HCEC 1CT (cell line): Measurements from ENCODE around the gene ITSN1.
"Not testable (repeated sequence)": the region's sequence is repeated elsewhere in the genome, so short reads cannot be mapped to it uniquely, and the experiment has no call there.

Experiments
- DNase-seq: peaks from one replicate; pipeline ENCODE4 v3.0.0-alpha.2; 2017

ITSN1 gene

GRCh38 chr21:33844890-33845205, 202.5 kb downstream of the ITSN1 start:
- DNase-seq, result no peak

DNA sequence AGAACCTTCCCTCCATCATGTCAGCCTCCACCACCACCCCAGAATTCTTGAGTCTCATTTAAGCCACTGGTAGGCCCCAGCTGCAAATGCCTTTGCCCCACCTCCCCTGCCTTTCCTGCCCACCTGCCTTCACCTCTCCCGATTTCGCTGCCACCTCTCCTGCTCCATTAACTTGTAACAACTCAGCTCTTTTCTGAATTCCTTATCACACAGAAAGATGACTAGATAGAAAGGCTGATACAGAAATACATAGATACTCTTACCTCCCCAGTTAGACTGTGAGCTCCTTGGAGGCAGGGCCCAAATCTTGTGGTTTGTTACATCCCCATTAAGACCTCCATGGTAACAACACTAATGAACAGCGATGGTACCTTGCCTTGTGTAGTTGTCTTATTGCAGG, 203.8 kb downstream of the ITSN1 start:
- no peak for DNase-seq

DNA sequence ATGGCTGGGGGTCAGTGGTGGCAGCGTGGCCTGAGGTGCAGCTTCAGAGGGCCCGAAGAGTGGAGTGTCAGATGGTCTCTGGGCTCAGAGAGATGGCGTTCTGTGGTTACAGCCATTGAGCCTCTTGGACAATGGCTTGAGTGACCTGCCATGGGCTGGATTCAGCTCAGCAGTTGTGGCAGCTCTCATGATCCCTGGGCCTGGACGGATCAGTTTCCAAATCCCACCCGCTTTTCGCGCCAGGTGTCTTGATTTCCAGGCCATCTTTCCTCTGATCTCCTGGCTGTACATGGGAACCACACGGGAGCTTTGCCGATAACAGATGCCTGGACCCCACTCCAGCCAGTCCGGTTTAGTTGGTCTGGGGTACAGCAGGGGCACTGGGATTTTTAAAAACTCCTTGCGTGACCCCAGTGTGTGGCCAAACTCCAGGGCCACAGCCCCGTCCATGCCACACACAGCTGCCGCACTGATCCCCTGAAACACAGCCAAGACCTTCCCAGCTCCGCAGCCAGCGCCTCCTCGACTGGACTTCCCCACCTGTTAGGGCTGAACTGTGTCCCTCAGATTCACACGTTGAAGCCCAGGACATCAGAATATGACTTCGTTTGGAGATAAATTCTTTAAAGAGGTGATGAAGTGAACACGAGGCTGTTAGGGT, 205.4 kb downstream of the ITSN1 start:
- DNase-seq, result no peak

GRCh38 chr21:33848249-33848953, 206.1 kb downstream of the ITSN1 start:
- DNase-seq, result no peak

DNA sequence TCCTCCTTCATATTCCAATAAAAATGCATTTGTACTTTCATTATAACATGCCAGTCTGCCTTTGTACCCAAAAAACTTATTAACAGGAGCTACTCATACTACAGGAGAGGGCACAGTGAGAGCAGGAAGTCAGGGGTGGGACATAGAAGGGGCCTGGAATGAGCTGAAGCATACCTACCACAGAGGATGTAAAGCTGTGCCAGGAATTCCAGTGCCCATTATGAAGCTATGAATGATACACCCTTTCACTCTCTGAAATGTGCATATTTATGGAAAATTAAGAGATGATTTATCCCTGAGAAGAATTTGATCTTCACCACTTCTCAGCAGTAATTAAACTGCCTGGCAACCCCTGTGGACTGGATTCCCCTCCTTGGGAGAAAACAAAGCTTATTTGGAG, 207.5 kb downstream of the ITSN1 start:
- no peak for DNase-seq

DNA sequence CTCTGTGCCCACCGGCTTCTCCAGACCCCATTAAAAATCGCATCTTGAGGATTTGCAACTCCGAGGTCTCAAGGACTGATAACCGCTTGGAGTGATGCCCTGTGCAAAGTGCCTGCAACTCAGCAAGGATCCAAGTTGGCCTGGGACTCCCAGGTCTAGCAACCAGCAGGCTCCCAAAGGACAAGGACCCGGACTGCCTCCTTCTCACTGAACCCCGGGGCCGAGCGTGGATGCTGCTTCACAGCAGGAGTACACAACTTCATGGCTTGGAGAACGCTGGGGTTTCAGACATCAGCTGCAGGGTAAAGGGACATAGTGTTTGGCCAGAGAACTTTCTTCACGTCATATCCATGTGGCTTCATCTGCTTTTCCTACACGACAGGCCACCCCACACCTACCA, 208.1 kb downstream of the ITSN1 start:
- DNase-seq, result no peak

GRCh38 chr21:33850985-33851384, 208.7 kb downstream of the ITSN1 start:
- DNase-seq, result no peak

GRCh38 chr21:33852485-33852884, 210.2 kb downstream of the ITSN1 start:
- no peak for DNase-seq

DNA sequence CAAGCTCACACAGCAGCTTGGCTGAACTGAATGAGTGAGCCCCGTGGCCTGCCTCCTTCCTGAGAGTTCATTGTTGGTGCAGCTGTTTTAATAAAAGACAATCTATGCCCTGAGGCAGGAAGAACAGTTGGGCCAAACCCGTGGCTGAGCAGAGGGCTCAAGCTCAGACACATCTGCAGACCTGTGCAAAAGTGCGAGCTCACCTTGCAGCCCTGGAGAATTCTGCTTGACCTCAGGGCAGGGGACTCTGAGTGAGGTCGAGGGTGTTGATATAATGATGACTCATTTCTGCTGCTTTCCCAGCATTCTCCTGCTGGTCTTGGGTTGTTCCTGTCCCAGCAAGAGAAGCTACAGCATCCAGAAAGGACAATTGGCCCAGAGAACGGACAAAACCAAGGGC, 212.3 kb downstream of the ITSN1 start:
- no peak for DNase-seq

DNA sequence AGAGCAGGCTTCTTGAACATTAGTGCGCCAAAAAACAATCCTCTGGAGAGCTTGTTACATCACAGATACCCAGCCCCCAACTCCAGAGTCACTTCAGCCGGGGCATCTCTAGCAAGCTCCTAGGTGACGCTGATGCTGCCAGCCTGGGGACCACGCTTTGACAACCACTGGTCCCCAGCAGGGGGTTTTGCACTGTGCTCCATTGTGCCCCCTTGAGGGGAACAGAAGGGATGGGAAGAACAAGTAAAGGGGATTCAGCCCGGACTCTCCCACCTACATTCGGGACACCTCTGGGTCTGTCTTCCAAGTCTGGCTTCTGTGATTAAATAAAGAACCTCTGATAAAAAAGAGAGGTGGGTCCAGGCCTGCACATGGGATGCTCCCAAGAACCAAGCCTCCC, 212.9 kb downstream of the ITSN1 start:
- no peak for DNase-seq

- DNase-seq, result no peak
Observed at GRCh38 chr21:33856893-33857527, 214.7 kb downstream of the ITSN1 start.

DNA sequence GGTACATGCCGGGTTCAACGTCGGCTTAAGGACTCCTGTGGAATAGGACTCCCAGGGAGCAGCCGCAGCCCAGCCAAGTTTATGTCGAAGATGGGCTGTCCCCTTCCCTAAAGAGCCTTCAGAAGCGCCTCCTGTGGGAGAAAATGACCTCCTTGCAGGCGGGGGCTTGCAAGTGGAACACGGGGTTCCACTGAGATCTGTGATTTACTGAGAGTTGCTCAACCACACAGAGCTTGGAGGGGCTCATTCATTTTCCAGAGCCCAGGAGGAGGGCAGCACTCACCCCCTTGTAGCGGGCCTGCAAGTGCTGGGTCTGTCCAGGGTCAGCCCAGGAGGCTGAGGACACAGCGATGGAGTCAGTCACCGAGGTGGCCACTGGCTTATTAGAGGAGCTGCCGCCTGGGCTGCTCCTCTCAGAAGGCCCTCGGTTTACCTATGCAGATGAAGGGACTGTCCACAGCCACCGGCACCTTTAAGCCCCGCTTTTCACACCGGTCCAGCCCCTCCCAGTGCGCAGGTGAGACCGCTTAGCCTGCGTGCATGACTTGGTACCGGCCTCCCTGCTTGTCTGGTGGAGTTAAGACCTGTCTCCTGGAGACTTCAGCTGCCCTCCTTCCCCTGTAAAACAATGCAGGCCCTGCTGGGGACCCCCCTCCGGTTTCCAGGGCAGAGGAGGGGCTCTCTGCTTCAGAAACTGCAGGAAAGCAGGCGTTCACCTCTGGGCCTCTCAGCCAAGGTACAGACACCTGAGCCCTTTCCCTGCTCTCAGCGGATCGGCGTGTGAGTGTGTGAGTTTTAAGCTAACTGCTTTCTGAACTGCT, 215.8 kb downstream of the ITSN1 start:
- DNase-seq, result no peak

- no peak for DNase-seq
Observed at GRCh38 chr21:33858667-33859372, 216.5 kb downstream of the ITSN1 start.

- DNase-seq, result no peak
Observed at GRCh38 chr21:33859373-33860102, 217.2 kb downstream of the ITSN1 start.

- DNase-seq, result no peak
Observed at GRCh38 chr21:33860332-33860879, 218.1 kb downstream of the ITSN1 start.

GRCh38 chr21:33861125-33861524, 218.8 kb downstream of the ITSN1 start:
- no peak for DNase-seq

DNA sequence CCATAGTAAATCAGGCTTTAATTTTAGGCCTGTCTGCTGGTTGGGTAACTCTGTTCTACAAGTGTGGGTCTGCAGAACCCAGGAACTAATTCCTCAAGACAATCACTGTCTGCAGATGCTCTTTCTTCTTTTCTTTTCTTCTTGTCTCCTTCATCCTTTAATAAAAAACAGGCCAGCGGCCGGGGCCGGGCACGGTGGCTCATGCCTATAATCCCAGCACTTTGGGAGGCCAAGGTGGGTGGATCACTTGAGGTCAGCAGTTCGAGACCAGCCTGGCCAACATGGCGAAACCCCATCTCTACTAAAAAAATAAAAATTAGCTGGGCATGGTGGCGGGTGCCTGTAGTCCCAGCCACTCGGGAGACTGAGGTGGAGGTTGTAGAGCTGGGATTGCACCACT, 220.9 kb downstream of the ITSN1 start:
- not testable (repeated sequence) for DNase-seq

DNA sequence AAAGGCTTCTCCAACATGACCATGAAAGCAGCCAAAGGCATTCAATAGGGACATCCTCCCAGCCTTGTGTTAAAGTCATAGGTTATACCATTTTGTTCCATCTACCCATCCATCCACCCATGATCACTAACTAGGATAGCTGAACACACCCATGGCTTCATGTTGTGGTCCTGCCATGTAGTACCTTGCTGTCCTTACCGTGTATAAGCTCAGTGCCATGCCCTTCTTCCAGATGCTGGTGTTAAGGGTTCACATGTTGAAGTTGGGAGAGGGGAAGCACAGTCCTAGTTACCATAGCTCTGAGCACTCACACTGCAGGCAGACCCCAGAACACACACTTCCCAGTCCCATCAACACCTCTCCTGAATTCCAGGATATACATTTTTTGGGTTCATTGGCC, 221.8 kb downstream of the ITSN1 start:
- no peak for DNase-seq

- no peak for DNase-seq
Observed at GRCh38 chr21:33865176-33865575, 222.9 kb downstream of the ITSN1 start.

DNA sequence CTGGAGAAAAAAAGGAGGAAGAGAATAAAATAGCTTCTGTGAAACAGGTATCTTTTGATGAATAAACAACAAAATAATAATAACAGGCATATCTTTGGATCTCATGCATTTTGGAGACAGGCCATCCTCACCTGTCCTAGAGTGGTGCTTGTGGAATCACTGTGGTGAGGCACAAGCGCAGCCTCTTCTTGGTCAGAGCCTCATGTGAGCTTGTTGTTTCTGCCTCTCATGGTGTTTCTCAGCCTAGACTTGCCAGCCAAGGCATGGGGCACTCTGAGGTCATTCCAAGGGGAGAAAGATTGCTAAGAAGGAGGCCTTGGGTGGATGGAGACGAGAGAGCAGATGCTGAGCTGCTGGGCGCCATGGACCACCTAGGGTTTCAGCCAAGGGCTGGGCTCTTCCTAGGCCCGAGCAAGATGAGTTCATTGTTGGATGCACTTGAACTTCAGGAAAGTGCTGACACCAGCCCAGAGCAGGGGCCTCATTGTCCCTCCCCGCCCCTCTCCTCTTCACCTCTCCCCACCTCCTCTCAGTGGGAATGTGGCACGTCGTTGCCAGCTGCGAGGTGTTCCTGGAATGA, 223.8 kb downstream of the ITSN1 start:
- no peak for DNase-seq

DNA sequence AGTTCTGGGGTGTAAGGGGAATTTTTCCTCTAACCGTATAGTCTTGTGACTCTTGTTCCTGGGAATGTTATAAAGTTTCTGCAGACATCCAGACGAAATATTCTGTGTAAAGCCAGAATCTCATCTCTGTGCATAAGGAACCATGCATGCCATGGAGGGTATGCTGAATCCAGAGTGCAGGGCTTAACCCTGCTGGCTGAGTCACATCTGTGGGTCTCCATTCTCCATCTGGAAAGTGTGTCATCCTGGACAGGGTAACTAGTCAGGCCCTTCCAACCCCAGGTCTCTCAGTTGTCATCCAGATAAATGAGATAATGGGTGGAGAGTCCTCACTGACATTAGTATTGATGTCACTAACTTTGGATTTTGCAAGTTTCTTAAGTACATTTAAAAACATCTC, 224.5 kb downstream of the ITSN1 start:
- peak; percentile 66 for DNase-seq

DNA sequence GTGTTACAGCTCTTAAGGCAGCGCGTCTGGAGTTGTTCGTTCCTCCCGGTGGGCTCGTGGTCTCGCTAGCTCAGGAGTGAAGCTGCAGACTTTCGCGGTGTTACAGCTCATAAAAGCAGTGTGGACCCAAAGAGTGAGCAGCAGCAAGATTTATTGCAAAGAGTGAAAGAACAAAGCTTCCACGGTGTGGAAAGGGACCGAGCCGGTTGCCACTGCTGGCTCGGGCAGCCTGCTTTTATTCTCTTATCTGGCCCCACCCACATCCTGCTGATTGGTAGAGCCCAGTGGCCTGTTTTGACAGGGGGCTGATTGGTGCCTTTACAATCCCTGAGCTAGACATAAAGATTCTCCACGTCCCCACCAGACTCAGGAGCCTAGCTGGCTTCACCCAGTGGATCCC, 225.6 kb downstream of the ITSN1 start:
- DNase-seq, result not testable (repeated sequence)
